SU-DHL-6 (cell line): ENCODE measurements around the gene TMEM131.

Experiments used
- H2AFZ ChIP-seq: fragments of 200-600 bp; sonication (generic); 2 replicates; pipeline ENCODE4 v1.6.1; 2014; ENCODE audit warnings: low read depth, mild to moderate bottlenecking, moderate library complexity, mixed read lengths, antibody characterized with exemption, low read length; ENCODE audit not compliant: severe bottlenecking
- H3F3A ChIP-seq: fragments of 200-600 bp; shearing (Covaris generic); 2 replicates; pipeline ENCODE4 v1.6.0; 2016; ENCODE audit warnings: antibody characterized with exemption, mild to moderate bottlenecking; ENCODE audit not compliant: insufficient read depth
- H3K27ac ChIP-seq: fragments of 200-600 bp; sonication (generic); 2 replicates; pipeline ENCODE4 v1.5.1; 2016; ENCODE audit warnings: low read depth, mild to moderate bottlenecking, low read length, moderate library complexity, mixed read lengths
- H3K27me3 ChIP-seq: fragments of 200-600 bp; sonication (generic), shearing (Covaris generic); 2 replicates; pipeline ENCODE4 v1.6.0; 2014; ENCODE audit warnings: mild to moderate bottlenecking, low read length
- H3K36me3 ChIP-seq: fragments of 200-600 bp; sonication (generic); 2 replicates; pipeline ENCODE4 v1.6.1; 2014; ENCODE audit warnings: mild to moderate bottlenecking, low read length, mixed read lengths
- H3K4me2 ChIP-seq: fragments of 300-600, 200-600 bp; shearing (Covaris generic), sonication (generic); 2 replicates; pipeline ENCODE4 v1.6.0; 2014; ENCODE audit warnings: low read length, low read depth, mild to moderate bottlenecking; ENCODE audit not compliant: poor library complexity, severe bottlenecking
- H3K4me3 ChIP-seq: fragments of 200-600 bp; sonication (generic); 2 replicates; pipeline ENCODE4 v1.5.1; 2014; ENCODE audit warnings: antibody characterized with exemption, low read length, mild to moderate bottlenecking, mixed read lengths; ENCODE audit not compliant: insufficient read depth, poor library complexity, severe bottlenecking
- H3K79me2 ChIP-seq: fragments of 200-600 bp; sonication (generic); 2 replicates; pipeline ENCODE4 v1.6.1; 2014; ENCODE audit warnings: mild to moderate bottlenecking, low read length, moderate library complexity; ENCODE audit not compliant: insufficient read depth
- H3K9ac ChIP-seq: fragments of 200-600 bp; sonication (generic); 2 replicates; pipeline ENCODE4 v1.7.0; 2014; ENCODE audit warnings: mild to moderate bottlenecking, low read length
- H3K9me2 ChIP-seq: fragments of 200-600 bp; sonication (generic); replicated peaks from 2 replicates; pipeline ENCODE4 v1.6.1; 2014; ENCODE audit warnings: low read length; ENCODE audit not compliant: insufficient read depth
- H3K9me3 ChIP-seq: fragments of 200-600 bp; sonication (generic); 2 replicates; pipeline ENCODE4 v1.6.1; 2014; ENCODE audit warnings: low read length, mixed read lengths; ENCODE audit not compliant: insufficient read depth
- H4K20me1 ChIP-seq: fragments of 200-600 bp; sonication (generic); 2 replicates; pipeline ENCODE4 v1.6.1; 2014; ENCODE audit warnings: low read depth, mild to moderate bottlenecking, antibody characterized with exemption, low read length, moderate library complexity, mixed read lengths
- EZH2phosphoT487 ChIP-seq: fragments of 200-600 bp; sonication (generic), shearing (Covaris generic); conservative IDR thresholded peaks from 2 replicates; pipeline ENCODE4 v1.6.1; 2018; ENCODE audit warnings: mild to moderate bottlenecking, antibody characterized with exemption, low read length, moderate library complexity, mixed read lengths
- TF ChIP-seq, protein P1 (sequence below): fragments of 200-600 bp; sonication (generic); IDR thresholded peaks from one replicate; pipeline ENCODE4 v1.5.1; 2017; ENCODE audit warnings: antibody characterized with exemption, mild to moderate bottlenecking, low read length, moderate library complexity; ENCODE audit not compliant: insufficient read depth, poor library complexity, severe bottlenecking

Gene TMEM131

DNA sequence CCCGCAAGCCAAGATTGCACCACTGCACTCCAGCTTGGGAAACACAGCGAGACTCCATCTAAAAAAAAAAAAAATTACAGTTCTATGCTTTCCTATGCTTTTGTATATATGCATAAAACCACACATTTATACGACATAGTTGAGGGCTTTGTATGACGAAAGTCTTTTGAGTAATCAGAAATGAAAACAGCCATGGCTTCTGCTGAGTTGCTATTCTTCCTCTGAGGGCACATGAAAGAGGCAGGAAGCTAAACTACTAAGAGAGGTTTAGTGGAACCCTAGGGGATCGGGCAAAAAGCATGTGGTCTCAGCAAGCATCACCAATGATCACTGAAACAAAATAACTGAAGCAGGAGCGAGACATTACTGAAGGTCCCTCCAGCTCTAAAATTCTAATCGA lies 182.8 kb downstream of the TMEM131 start:
- H3K4me2 ChIP-seq, result no peak overlapping the region
- TF ChIP-seq, protein P1, sequence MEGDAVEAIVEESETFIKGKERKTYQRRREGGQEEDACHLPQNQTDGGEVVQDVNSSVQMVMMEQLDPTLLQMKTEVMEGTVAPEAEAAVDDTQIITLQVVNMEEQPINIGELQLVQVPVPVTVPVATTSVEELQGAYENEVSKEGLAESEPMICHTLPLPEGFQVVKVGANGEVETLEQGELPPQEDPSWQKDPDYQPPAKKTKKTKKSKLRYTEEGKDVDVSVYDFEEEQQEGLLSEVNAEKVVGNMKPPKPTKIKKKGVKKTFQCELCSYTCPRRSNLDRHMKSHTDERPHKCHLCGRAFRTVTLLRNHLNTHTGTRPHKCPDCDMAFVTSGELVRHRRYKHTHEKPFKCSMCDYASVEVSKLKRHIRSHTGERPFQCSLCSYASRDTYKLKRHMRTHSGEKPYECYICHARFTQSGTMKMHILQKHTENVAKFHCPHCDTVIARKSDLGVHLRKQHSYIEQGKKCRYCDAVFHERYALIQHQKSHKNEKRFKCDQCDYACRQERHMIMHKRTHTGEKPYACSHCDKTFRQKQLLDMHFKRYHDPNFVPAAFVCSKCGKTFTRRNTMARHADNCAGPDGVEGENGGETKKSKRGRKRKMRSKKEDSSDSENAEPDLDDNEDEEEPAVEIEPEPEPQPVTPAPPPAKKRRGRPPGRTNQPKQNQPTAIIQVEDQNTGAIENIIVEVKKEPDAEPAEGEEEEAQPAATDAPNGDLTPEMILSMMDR, result no peak
- TF ChIP-seq EZH2phosphoT487, result no peak
- H3K9ac ChIP-seq, result no peak overlapping the region
- H3K9me2 ChIP-seq, result no peaks in the 10 kb centered on the region
- H3K27ac ChIP-seq, result no peak overlapping the region
- no peak overlapping the region for H2AFZ ChIP-seq
- no peaks in the 10 kb centered on the region for H4K20me1 ChIP-seq
- H3F3A ChIP-seq, result no peaks in the 10 kb centered on the region; the same call in 1 of the 2 replicates
- no peak overlapping the region for H3K4me3 ChIP-seq
- H3K9me3 ChIP-seq, result no peaks in the 10 kb centered on the region
- no peaks in the 10 kb centered on the region for H3K79me2 ChIP-seq
- H3K27me3 ChIP-seq, result no peaks in the 10 kb centered on the region
- peaks cover 20% of the 10 kb centered on the region; the same call in 1 of the 2 replicates for H3K36me3 ChIP-seq

DNA sequence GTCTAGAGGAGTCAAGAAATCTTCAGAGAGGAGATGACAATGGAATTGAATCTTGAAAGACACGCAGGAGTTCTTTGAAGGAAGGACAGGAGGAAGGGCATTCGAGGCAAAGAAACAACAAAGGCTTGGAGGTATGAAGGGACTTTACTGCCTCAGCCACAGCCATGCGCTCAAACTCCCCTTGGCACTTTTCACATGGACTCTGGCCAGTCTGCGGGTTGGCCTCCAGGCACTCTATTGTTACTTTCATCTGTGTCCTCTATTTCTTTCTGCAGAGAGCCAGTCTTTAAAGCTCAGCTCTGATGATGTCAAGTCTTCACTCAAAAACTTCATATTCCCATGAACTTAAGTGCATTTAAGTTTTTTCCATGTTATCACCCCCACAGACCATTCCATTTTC lies 186.9 kb downstream of the TMEM131 start:
- H3K4me3 ChIP-seq, result no peak overlapping the region
- peaks cover 11% of the 10 kb centered on the region; the same call in 1 of the 2 replicates for H3K36me3 ChIP-seq
- no peaks in the 10 kb centered on the region for H3K9me2 ChIP-seq
- TF ChIP-seq, protein P1, result no peak
- no peak for TF ChIP-seq EZH2phosphoT487
- H3K9me3 ChIP-seq, result no peaks in the 10 kb centered on the region
- no peaks in the 10 kb centered on the region; the same call in 1 of the 2 replicates for H3F3A ChIP-seq
- no peak overlapping the region for H3K4me2 ChIP-seq
- H3K79me2 ChIP-seq, result no peaks in the 10 kb centered on the region
- no peak overlapping the region for H3K27ac ChIP-seq
- no peaks in the 10 kb centered on the region for H4K20me1 ChIP-seq
- no peak overlapping the region for H2AFZ ChIP-seq
- H3K27me3 ChIP-seq, result no peaks in the 10 kb centered on the region
- H3K9ac ChIP-seq, result no peak overlapping the region

DNA sequence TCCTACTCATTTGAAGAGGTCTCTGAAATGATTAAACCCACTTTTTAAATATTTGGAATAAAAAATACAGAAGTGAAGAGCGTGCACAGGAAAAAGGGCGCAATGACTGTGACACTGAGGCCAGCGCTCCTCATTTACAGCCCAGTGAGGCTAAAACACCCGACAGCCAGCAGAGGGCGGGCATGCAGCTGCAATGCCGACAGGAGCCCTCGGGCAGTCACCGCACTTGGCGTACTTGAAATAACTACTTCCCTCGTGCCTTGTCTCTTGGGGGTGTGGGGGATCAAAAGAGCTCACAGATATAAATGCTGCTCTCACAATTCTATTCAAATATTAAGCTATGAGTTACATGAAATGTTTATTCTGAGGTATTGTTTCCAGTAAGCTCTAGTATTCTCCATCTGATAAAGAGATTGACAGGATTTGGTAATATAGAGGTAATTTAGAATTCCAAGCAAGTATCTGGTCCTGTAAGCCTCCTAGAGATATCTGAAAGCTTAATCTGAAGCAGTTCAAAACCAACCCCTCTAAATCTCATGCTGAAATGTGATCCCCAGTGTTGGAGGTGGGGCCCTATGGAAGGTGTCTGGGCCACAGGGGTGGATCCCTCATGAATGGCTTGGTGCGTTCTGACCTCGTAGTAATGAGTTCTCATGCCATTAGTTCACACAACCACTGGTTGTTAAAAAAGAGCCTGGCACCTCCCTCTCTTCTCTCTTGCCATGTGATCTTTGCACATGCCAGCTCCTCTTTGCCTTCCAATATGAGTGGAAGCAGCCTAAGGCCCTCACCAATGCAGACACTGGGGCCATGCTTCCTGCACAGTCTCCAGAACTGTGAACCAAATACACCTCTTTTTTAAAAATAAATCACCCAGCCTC lies 188.8 kb downstream of the TMEM131 start:
- no peaks in the 10 kb centered on the region for H3K9me3 ChIP-seq
- no peak overlapping the region for H3K9ac ChIP-seq
- no peak overlapping the region for H3K27ac ChIP-seq
- H4K20me1 ChIP-seq, result no peaks in the 10 kb centered on the region
- no peaks in the 10 kb centered on the region for H3K79me2 ChIP-seq
- H3F3A ChIP-seq, result no peaks in the 10 kb centered on the region; the same call in 1 of the 2 replicates
- no peaks in the 10 kb centered on the region for H3K9me2 ChIP-seq
- no peaks in the 10 kb centered on the region for H3K27me3 ChIP-seq
- peaks cover 9% of the 10 kb centered on the region; the same call in 1 of the 2 replicates for H3K36me3 ChIP-seq
- no peak overlapping the region for H3K4me3 ChIP-seq
- peak overlapping the region; percentile 15 for H3K4me2 ChIP-seq
- no peak for TF ChIP-seq EZH2phosphoT487
- TF ChIP-seq, protein P1, result peak; percentile 70
- no peak overlapping the region for H2AFZ ChIP-seq
